Measurements from ENCODE around the gene CACNA1G. TPM values are rescaled to one million over a fixed set of nuclear protein-coding genes. Genes with fewer than 3 reads are reported as not detected.

Gene CACNA1G
- total RNA-seq, 2 experiments from 2014 or later, result not detected

GRCh38 chr17:50565402-50566350 lies 5.2 kb downstream of the CACNA1G start:
- no peak overlapping the region for H3K27ac ChIP-seq (ENCODE audit: low read depth, low read length, poor library complexity, severe bottlenecking)
- intact Hi-C loops (cut with micrococcal nuclease; ENCODE audit: unreplicated experiment), result no loop called here
- H3K4me1 ChIP-seq (ENCODE audit: insufficient read depth, low read length, poor library complexity, severe bottlenecking), result no peaks in the 10 kb centered on the region
- H3K4me2 ChIP-seq (ENCODE audit: low read length), result no peak overlapping the region
- no peak overlapping the region for H3K4me3 ChIP-seq (ENCODE audit: low read depth, low read length, poor library complexity, severe bottlenecking)
- no peaks in the 10 kb centered on the region for H3K79me2 ChIP-seq (ENCODE audit: insufficient read depth, low read depth, low read length)
- ChIA-PET POLR2A (no interaction called here), CTCF (ENCODE audit: unreplicated experiment) (no interaction called here)
- no peaks in the 10 kb centered on the region for H3K9me3 ChIP-seq (ENCODE audit: low read length)
- H4K20me1 ChIP-seq (ENCODE audit: insufficient read depth, low read length), result no peaks in the 10 kb centered on the region
- TF ChIP-seq EZH2phosphoT487 (IDR thresholded peaks at IDR 0.05; ENCODE audit: borderline replicate concordance, low read depth, low read length) (no peak), CTCF (conservative IDR thresholded peaks at IDR 0.05; ENCODE audit: low read length) (no peak)
- no TSS peak for BruUV-seq (replicated peaks)
- H3K9me2 ChIP-seq (ENCODE audit: insufficient read depth, low read length), result no peaks in the 10 kb centered on the region
- no peak for DNase-seq (ENCODE audit: low spot score)
- no peak overlapping the region for H2AFZ ChIP-seq (ENCODE audit: low read length)
- no peaks in the 10 kb centered on the region for H3K36me3 ChIP-seq (ENCODE audit: insufficient read depth, low read length)

- H3K79me2 ChIP-seq (ENCODE audit: insufficient read depth, low read depth, low read length), result no peaks in the 10 kb centered on the region
- ChIA-PET POLR2A (no interaction called here), CTCF (ENCODE audit: unreplicated experiment) (interaction anchor here (0.6 kb wide), 1 partner anchor 405 kb away, joined by 3 read pairs; no protein-coding TSS in a partner anchor)
- no peaks in the 10 kb centered on the region for H3K9me2 ChIP-seq (ENCODE audit: insufficient read depth, low read length)
- H3K36me3 ChIP-seq (ENCODE audit: insufficient read depth, low read length), result no peaks in the 10 kb centered on the region
- no peaks in the 10 kb centered on the region for H3K9me3 ChIP-seq (ENCODE audit: low read length)
- no TSS peak for BruUV-seq (replicated peaks)
- H3K27ac ChIP-seq (ENCODE audit: low read depth, low read length, poor library complexity, severe bottlenecking), result no peak overlapping the region
- H3K4me3 ChIP-seq (ENCODE audit: low read depth, low read length, poor library complexity, severe bottlenecking), result no peak overlapping the region
- DNase-seq (ENCODE audit: low spot score), result no peak
- TF ChIP-seq CTCF (conservative IDR thresholded peaks at IDR 0.05; ENCODE audit: low read length) (no peak), EZH2phosphoT487 (IDR thresholded peaks at IDR 0.05; ENCODE audit: borderline replicate concordance, low read depth, low read length) (no peak)
- no peaks in the 10 kb centered on the region for H3K4me1 ChIP-seq (ENCODE audit: insufficient read depth, low read length, poor library complexity, severe bottlenecking)
- H4K20me1 ChIP-seq (ENCODE audit: insufficient read depth, low read length), result no peaks in the 10 kb centered on the region
- intact Hi-C loops (cut with micrococcal nuclease; ENCODE audit: unreplicated experiment), result no loop called here
- no peak overlapping the region for H3K4me2 ChIP-seq (ENCODE audit: low read length)
- no peak overlapping the region for H2AFZ ChIP-seq (ENCODE audit: low read length)
Observed at GRCh38 chr17:50566886-50567285, 6.4 kb downstream of the CACNA1G start.

- Histone ChIP-seq H3K9me3 (ENCODE audit: low read length) (no peaks in the 10 kb centered on the region), H3K36me3 (ENCODE audit: insufficient read depth, low read length) (no peaks in the 10 kb centered on the region), H3K4me2 (ENCODE audit: low read length) (no peak overlapping the region), H3K79me2 (ENCODE audit: insufficient read depth, low read depth, low read length) (no peaks in the 10 kb centered on the region), H2AFZ (ENCODE audit: low read length) (no peak overlapping the region), H3K4me3 (ENCODE audit: low read depth, low read length, poor library complexity, severe bottlenecking) (no peak overlapping the region), H3K9me2 (ENCODE audit: insufficient read depth, low read length) (no peaks in the 10 kb centered on the region), H3K4me1 (ENCODE audit: insufficient read depth, low read length, poor library complexity, severe bottlenecking) (no peaks in the 10 kb centered on the region), H3K27ac (ENCODE audit: low read depth, low read length, poor library complexity, severe bottlenecking) (no peak overlapping the region), H4K20me1 (ENCODE audit: insufficient read depth, low read length) (no peaks in the 10 kb centered on the region)
- DNase-seq (ENCODE audit: low spot score), result no peak
- POLR2A ChIA-PET, result no interaction called here
- TF ChIP-seq EZH2phosphoT487 (IDR thresholded peaks at IDR 0.05; ENCODE audit: borderline replicate concordance, low read depth, low read length), result no peak
- TF ChIP-seq CTCF (conservative IDR thresholded peaks at IDR 0.05; ENCODE audit: low read length), result no peak
- no TSS peak for BruUV-seq (replicated peaks)
- CTCF ChIA-PET (ENCODE audit: unreplicated experiment), result no interaction called here
- intact Hi-C loops (cut with micrococcal nuclease; ENCODE audit: unreplicated experiment), result no loop called here
Observed at GRCh38 chr17:50568659-50569058, 8.1 kb downstream of the CACNA1G start.
